Breast epithelium (tissue), 4 donors: ENCODE results near the gene KANK2. TPM values are rescaled to one million over a fixed set of nuclear protein-coding genes. Genes with fewer than 3 reads are reported as not detected.
A peak's percentile ranks its signal among the peaks of the same experiment; 100 is the strongest.

ENCODE experiments used
- DNase-seq, 2 donors: peaks; one replicate each; pipeline ENCODE4 v3.0.0-alpha.2; 2019; ENCODE audit warnings: low spot score in 2 of 2
- H3K27ac ChIP-seq, 2 donors: fragments of 200-600 bp; sonication (generic) in 1 of 2; one replicate each; pipeline ENCODE4 v1.5.1; 2016 to 2019; ENCODE audit warnings: mild to moderate bottlenecking in 1 of 2
- H3K27me3 ChIP-seq, 2 donors: fragments of 200-600 bp; sonication (generic) in 1 of 2; one replicate each; pipeline versions ENCODE4 v1.5.1 to v1.6.0; 2017 to 2019; ENCODE audit warnings: control low read depth in 1 of 2, mild to moderate bottlenecking in 1 of 2
- H3K36me3 ChIP-seq: fragments of 200-600 bp; one replicate; pipeline ENCODE4 v1.5.1; 2019
- H3K4me1 ChIP-seq, 2 donors: fragments of 200-600 bp; sonication (generic); one replicate each; pipeline ENCODE4 v1.5.1; 2016 to 2019; ENCODE audit warnings: control low read depth in 1 of 2
- H3K4me3 ChIP-seq, 3 donors: fragments of 200-600 bp; sonication (generic); 1 replicate in 2 of 3; 2 replicates in 1 of 3; pipeline ENCODE4 v1.5.1; 2016 to 2019; ENCODE audit warnings: mild to moderate bottlenecking in 3 of 3, moderate library complexity in 2 of 3
- H3K9me3 ChIP-seq, 2 donors: fragments of 200-600 bp; sonication (generic) in 1 of 2; one replicate each; pipeline ENCODE4 v1.5.1; 2016 to 2019; ENCODE audit warnings: control low read depth in 1 of 2
- POLR2A ChIP-seq: fragments of 450-650 bp; IDR thresholded peaks from one replicate; pipeline ENCODE4 v1.6.1; 2016; ENCODE audit warnings: antibody characterized with exemption, mild to moderate bottlenecking, moderate library complexity
- POLR2AphosphoS5 ChIP-seq, 3 donors: sonication (generic); formaldehyde crosslinking; IDR thresholded peaks; one replicate each; pipeline ENCODE4 v1.6.1; 2017; ENCODE audit warnings: antibody characterized with exemption in 3 of 3
- intact Hi-C: fragments of 100-400 bp; cut with DNase I; formaldehyde crosslinking; loops from one replicate; pipeline ENCODE4 v1.15.1; 2023; ENCODE audit warnings: low total_unique reads
- total RNA-seq, 3 donors: library from RNA; depleted of rRNA; stranded (reverse); fragments of >200 nt; gene quantifications; one replicate each; pipeline ENCODE4 v1.1.0, GENCODE V29; 2016
- TF ChIP-seq, protein P1 (sequence below), 3 donors: fragments of 450-650 bp; IDR thresholded peaks; one replicate each; pipeline ENCODE4 v1.5.1; 2016 to 2017; ENCODE audit warnings: antibody characterized with exemption in 3 of 3, mild to moderate bottlenecking in 3 of 3, moderate library complexity in 3 of 3

The KANK2 gene
- total RNA-seq, 3 donors from 2014 or later, result 142 to 477 (median 197) TPM

DNA sequence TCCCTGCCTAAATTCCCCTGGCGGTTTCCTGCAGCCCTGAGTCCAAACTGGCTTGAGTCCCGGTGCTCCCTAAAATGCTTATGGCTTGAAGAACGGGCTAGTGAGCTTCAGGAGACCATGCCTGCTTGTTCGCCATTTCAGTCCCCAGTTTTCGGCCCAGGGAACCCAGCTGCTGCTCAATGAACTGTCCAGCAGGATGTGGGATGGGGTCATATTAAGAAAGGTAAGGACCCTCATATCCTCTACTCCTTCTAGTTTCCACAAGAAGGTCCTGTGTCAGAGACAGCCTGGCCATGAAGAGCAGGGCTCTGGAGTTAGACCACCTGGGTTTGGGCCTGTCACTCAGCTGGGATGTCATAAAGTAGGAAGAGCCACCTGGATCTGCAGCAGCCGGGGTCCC lies 24.8 kb downstream of the KANK2 start:
- DNase-seq, result no peak
- no peak for TF ChIP-seq POLR2A
- TF ChIP-seq, protein P1, sequence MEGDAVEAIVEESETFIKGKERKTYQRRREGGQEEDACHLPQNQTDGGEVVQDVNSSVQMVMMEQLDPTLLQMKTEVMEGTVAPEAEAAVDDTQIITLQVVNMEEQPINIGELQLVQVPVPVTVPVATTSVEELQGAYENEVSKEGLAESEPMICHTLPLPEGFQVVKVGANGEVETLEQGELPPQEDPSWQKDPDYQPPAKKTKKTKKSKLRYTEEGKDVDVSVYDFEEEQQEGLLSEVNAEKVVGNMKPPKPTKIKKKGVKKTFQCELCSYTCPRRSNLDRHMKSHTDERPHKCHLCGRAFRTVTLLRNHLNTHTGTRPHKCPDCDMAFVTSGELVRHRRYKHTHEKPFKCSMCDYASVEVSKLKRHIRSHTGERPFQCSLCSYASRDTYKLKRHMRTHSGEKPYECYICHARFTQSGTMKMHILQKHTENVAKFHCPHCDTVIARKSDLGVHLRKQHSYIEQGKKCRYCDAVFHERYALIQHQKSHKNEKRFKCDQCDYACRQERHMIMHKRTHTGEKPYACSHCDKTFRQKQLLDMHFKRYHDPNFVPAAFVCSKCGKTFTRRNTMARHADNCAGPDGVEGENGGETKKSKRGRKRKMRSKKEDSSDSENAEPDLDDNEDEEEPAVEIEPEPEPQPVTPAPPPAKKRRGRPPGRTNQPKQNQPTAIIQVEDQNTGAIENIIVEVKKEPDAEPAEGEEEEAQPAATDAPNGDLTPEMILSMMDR (IDR thresholded peaks at IDR 0.05), result no peak
- TF ChIP-seq POLR2AphosphoS5 (IDR thresholded peaks at IDR 0.05), result no peak
- Histone ChIP-seq H3K27me3 (no peaks in the 10 kb centered on the region), H3K36me3 (peaks cover 9% of the 10 kb centered on the region), H3K4me3 (no peak overlapping the region), H3K27ac (peak overlapping the region in 1 of 2 donors; percentile 30), H3K9me3 (no peaks in the 10 kb centered on the region), H3K4me1 (no peaks in the 10 kb centered on the region)
- intact Hi-C loops, result no loop called here

DNA sequence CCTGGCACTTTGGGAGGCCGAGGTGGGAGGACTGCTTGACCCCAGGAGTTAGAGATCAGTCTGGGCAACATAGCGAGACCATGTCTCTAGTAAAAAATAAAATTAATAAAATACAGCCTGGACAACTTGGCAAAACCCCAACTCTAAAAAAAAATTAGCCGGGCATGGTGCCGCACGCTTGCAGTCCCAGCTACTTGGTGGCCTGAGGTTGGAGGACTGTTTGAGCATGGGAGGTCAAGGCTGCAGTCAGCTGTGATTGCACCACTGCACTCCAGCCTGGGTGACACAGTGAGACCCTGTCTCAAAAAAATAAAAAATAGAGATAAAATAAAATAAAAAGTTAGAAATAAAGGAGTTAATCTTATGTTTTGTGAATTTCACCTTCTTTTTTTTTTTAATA lies 26.2 kb downstream of the KANK2 start:
- intact Hi-C loops, result no loop called here
- H3K27me3 ChIP-seq, result no peaks in the 10 kb centered on the region
- no peak for TF ChIP-seq POLR2A
- TF ChIP-seq POLR2AphosphoS5 (IDR thresholded peaks at IDR 0.05), result no peak
- TF ChIP-seq, protein P1 (IDR thresholded peaks at IDR 0.05), result no peak
- no peak overlapping the region for H3K4me3 ChIP-seq
- H3K4me1 ChIP-seq, result no peaks in the 10 kb centered on the region
- no peaks in the 10 kb centered on the region for H3K9me3 ChIP-seq
- peaks cover 5% of the 10 kb centered on the region for H3K36me3 ChIP-seq
- DNase-seq, result no peak
- no peak overlapping the region for H3K27ac ChIP-seq

DNA sequence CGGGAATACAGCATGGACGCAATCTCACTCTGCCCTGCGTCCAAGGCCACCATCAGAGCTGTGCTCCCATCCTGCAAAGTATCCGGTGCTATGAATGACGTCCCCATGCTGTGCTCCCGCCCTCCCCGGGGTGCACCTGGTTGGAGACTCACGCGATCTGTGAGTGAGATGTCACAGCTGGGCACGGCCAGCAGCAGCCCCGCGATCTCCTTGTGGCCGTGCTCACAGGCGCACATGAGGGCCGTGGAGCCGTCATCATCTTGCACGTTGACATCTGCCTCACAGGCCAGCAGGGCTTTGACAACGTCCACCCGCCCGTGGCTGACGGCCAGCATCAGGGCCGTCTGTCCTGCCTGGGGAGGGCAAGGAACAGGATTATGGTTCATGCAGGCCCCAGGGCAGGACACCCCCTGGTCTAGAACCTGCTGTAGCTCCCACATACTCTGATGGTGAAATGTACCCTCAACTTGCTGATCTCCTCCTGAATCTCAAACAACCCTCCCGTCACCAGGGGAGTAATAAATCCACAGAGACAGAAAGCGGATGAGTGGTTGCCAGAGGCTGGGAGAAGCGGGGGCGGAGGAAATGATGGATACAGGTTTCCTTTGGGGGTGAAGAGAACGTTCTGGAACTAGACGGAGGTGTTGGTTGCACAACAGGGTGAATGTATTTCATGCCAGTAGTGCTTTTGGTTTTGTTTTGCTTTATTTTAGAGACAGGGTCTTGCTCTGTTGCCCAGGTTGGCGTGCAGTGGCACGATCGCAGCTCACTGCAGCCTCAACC lies 27.3 kb downstream of the KANK2 start:
- Histone ChIP-seq H3K4me3 (no peak overlapping the region), H3K27ac (peak overlapping the region; percentile 29 to 65), H3K27me3 (no peaks in the 10 kb centered on the region), H3K36me3 (peaks cover 5% of the 10 kb centered on the region), H3K9me3 (no peaks in the 10 kb centered on the region), H3K4me1 (peaks cover 0 to 2% of the 10 kb centered on the region in 2 donors)
- DNase-seq, result no peak
- intact Hi-C loops, result no loop called here
- no peak for TF ChIP-seq POLR2AphosphoS5 (IDR thresholded peaks at IDR 0.05)
- no peak for TF ChIP-seq POLR2A
- TF ChIP-seq, protein P1 (IDR thresholded peaks at IDR 0.05), result no peak

DNA sequence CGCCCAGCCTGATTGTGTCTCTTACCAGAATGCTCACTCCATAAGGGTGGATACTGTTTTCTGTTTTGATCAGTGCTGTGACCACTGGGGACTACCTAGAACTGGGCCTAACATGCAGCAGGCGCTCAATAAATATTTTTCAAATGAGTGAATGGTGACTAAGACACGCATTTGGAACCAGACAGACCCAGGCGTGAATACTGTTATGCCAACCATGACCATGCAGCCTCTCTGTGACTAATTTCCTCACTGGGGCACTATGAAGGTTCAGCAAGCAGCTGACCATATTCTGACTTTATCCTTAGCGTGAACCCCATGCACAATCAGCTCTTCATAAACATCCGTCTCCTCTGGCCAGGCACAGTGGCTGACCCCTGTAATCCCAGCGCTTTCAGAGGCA lies 28.8 kb downstream of the KANK2 start:
- no peaks in the 10 kb centered on the region for H3K27me3 ChIP-seq
- TF ChIP-seq POLR2AphosphoS5 (IDR thresholded peaks at IDR 0.05), result no peak
- no peak for TF ChIP-seq POLR2A
- TF ChIP-seq, protein P1 (IDR thresholded peaks at IDR 0.05), result no peak
- intact Hi-C loops, result no loop called here

DNA sequence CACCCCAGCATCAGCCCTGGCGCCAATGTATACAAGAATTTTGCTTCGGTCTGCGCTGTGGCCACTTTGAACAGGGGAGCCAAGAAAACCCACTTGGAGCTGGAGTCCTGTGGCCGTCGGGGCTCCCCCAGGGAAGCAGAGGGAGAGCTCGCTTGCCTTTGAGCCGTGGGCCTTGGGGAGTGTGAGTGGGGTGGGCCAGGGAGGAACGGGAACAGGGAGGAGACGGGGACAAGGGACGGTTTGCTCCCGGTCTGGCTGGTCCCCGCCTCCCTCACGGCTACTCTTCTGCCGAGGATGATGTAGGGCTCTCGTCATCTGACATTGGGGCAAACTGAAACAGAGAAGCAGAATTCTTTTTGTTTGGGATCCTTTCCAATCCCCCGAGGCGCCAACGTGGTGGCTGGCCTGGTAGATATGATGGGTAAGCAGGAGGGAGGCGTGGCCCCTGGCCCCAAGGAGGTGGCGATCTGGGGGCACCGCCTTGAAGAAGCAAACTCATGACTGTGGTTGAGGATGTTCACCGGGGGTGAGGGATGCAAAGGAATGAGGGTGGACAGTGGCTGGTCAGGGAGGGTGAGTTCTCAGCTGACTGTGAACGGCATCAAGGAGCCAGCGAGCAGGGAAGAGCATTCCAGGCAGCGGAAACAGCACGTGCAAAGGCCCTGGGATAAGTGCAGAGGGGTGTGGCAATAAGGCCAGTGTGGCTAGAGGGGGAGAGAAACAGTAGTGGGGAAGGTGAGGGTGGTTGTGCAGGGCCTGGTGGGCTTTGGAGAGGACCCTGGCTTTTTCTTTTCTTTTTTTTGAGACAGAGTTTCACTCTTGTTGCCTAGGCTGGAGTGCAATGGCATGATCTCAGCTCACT lies 30.8 kb downstream of the KANK2 start:
- Histone ChIP-seq H3K27me3 (no peaks in the 10 kb centered on the region), H3K36me3 (peaks cover 5% of the 10 kb centered on the region), H3K27ac (peak overlapping the region; percentile 71 to 91), H3K4me1 (peaks cover 0 to 2% of the 10 kb centered on the region in 2 donors), H3K4me3 (no peak overlapping the region), H3K9me3 (no peaks in the 10 kb centered on the region)
- intact Hi-C loops, result no loop called here
- DNase-seq, result no peak
- peak in 2 of 3 donors; percentile 12 to 16 for TF ChIP-seq POLR2AphosphoS5 (IDR thresholded peaks at IDR 0.05)
- TF ChIP-seq, protein P1 (IDR thresholded peaks at IDR 0.05), result no peak

More for the DNA sequence above, 28.8 kb downstream of the KANK2 start:
- no peak for DNase-seq
- Histone ChIP-seq H3K4me1 (peaks cover 0 to 2% of the 10 kb centered on the region in 2 donors), H3K27ac (peak overlapping the region in 1 of 2 donors; percentile 65), H3K36me3 (peaks cover 5% of the 10 kb centered on the region), H3K4me3 (no peak overlapping the region), H3K9me3 (no peaks in the 10 kb centered on the region)
